Ishikawa (cell line): Measurements from ENCODE around the gene POLN.

Experiments
- CEBPB ChIP-seq: IDR thresholded peaks from 2 replicates; pipeline ENCODE4 v1.6.1; 2012
- CREB1 ChIP-seq: IDR thresholded peaks from 2 replicates; pipeline ENCODE4 v1.6.1; 2012; ENCODE audit warnings: low read depth
- EGR1 ChIP-seq: IDR thresholded peaks from 2 replicates; pipeline ENCODE4 v1.6.1; 2012
- EP300 ChIP-seq: IDR thresholded peaks from 2 replicates; pipeline ENCODE4 v1.6.1; 2012; ENCODE audit warnings: borderline replicate concordance
- MAX ChIP-seq: IDR thresholded peaks from 2 replicates; pipeline ENCODE4 v1.6.1; 2012
- NFIC ChIP-seq: IDR thresholded peaks from 2 replicates; pipeline ENCODE4 v1.6.1; 2012
- RAD21 ChIP-seq: IDR thresholded peaks from 2 replicates; pipeline ENCODE4 v1.6.1; 2012; ENCODE audit warnings: low read depth
- REST ChIP-seq: IDR thresholded peaks from 2 replicates; pipeline ENCODE4 v1.6.1; 2012; ENCODE audit warnings: low read depth, mild to moderate bottlenecking
- TAF1 ChIP-seq: IDR thresholded peaks from 2 replicates; pipeline ENCODE4 v1.6.1; 2012; ENCODE audit warnings: low read depth, mild to moderate bottlenecking
- TCF12 ChIP-seq: IDR thresholded peaks from 2 replicates; pipeline ENCODE4 v1.6.1; 2012; ENCODE audit warnings: low read depth
- TEAD4 ChIP-seq: IDR thresholded peaks from 2 replicates; pipeline ENCODE4 v1.6.1; 2012
- USF1 ChIP-seq: IDR thresholded peaks from 2 replicates; pipeline ENCODE4 v1.6.1; 2012
- YY1 ChIP-seq: IDR thresholded peaks from 2 replicates; pipeline ENCODE4 v1.6.1; 2012; ENCODE audit warnings: low read depth
- ZBTB7A ChIP-seq: IDR thresholded peaks from 2 replicates; pipeline ENCODE4 v1.6.1; 2012; ENCODE audit warnings: low read depth

- TF ChIP-seq MAX (no peak), REST (no peak), EP300 (no peak), EGR1 (no peak), ZBTB7A (no peak), RAD21 (no peak), CREB1 (no peak), TAF1 (no peak), CEBPB (no peak), TCF12 (no peak), YY1 (no peak), USF1 (no peak), NFIC (no peak), TEAD4 (no peak)
Measured at GRCh38 chr4:2257361-2258081, 15.6 kb upstream of the POLN start.
